GM19463 (cell line): ENCODE results near the gene MIEF1.

Source experiments
- ATAC-seq: cut with Tn5 transposase; IDR thresholded peaks from one replicate; pipeline ENCODE4 v1.9.1; 2021; ENCODE audit warnings: mild to moderate bottlenecking, moderate library complexity; ENCODE audit not compliant: unreplicated experiment

MIEF1 gene

GRCh38 chr22:39470451-39471291, 31.4 kb upstream of the MIEF1 start:
- ATAC-seq, result no peak

- peak; percentile 75 for ATAC-seq
Measured at GRCh38 chr22:39471381-39472141, 30.5 kb upstream of the MIEF1 start.

- ATAC-seq, result no peak
Measured at GRCh38 chr22:39472570-39473556, 29.2 kb upstream of the MIEF1 start.

DNA sequence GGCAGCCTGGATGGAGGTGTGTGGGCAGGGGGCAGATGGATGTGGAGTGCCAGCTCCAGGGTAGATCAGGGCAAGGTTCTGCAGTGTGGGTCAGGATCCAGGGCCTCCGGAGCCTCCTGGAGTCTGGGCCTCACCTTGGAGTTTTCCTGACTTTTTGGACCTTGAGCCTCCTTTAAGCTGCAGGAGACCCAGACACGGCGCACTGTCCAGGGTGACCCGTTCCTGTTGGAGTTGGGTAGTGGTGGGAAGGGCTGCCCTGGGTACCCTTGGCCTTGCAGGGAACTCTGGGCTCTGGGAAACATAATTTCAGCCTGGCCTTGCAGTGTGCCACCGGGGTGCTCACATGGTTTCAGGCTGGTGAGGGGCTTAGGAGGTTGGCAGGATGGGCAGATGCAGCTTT, 28.2 kb upstream of the MIEF1 start:
- ATAC-seq, result no peak

DNA sequence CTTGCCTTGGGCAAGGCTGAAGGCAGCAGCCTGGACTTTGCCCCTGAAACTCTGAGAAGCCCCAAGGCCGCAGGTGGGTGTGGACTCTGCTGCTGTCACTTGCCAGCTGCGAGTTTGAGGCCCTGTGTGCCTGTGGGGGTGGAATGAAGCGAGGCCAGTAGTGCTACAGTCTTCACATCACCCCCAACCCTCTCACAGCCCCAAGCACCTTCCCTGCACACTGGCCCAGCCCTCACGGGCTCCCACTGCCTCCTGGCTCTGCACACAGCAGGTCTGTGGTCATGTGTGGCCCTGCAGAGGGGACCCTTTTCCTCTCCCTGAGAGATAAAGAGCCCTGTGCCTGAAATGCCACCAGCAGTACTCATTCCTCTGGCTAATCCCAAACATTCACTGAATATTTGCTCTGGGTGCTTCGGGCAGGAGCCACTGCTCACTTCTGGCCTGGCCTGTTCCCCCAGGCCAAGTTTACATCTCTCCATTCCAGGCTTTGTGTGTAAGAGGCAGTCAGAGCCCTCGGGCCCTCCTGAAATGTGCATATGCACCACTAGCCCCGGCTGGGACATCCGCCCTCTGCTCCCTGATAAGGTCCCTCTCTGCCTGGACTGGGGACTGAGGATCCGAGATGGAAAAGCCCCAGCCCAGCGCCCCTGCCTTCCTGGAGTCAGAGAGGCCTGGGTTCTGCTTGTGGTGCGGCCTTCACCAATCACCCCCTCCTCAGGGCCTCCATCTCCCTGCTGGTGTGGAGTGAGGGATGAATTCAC, 27.6 kb upstream of the MIEF1 start:
- no peak for ATAC-seq

DNA sequence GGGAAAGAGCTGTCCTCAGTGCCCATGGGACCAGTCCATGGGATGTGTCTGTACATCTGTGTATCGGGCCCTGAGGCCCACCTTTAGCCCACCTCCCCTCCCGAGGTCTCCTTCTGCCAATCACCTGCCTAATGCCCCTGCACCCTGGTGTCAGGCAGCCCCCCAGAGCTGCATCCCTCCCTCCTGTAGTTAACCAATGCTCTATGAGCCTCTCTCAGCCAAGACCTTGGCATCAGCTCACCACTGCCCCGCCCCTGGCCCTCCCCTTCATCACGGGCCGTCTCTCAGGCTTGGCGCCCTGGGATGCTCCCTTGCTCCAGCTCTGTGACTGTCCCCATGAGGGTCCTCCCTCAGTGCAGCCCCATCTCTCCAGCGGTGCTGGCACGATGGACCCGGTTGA, 26.8 kb upstream of the MIEF1 start:
- no peak for ATAC-seq

DNA sequence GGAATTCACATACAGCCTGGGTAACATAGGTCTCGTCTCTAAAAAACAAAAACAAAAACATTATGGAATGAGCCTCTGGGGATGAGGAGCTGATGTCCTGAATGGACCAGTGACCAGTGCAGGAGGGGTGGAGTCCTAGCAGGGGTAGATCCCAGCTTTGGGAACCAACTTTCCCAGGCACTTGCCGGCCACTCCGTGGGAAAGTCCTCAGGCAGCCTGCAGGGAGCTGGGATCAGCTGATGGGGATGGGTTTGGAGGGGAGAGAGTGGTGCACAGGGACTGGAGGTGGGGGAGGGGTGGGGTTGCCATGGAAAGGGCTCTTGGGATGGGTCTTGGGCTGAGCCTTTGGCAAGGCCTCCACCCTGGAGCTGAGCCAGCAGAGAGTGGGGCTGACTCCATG, 26.2 kb upstream of the MIEF1 start:
- no peak for ATAC-seq

GRCh38 chr22:39476664-39477063, 25.4 kb upstream of the MIEF1 start:
- no peak for ATAC-seq

GRCh38 chr22:39477542-39477941, 24.5 kb upstream of the MIEF1 start:
- ATAC-seq, result no peak

- no peak for ATAC-seq
Measured at GRCh38 chr22:39478441-39478850, 23.6 kb upstream of the MIEF1 start.

- ATAC-seq, result no peak
Measured at GRCh38 chr22:39479254-39479653, 22.8 kb upstream of the MIEF1 start.

- no peak for ATAC-seq
Measured at GRCh38 chr22:39480557-39480956, 21.5 kb upstream of the MIEF1 start.

- ATAC-seq, result no peak
Measured at GRCh38 chr22:39481054-39481453, 21.0 kb upstream of the MIEF1 start.

- ATAC-seq, result no peak
Measured at GRCh38 chr22:39481595-39481994, 20.5 kb upstream of the MIEF1 start.

- ATAC-seq, result no peak
Measured at GRCh38 chr22:39482768-39483167, 19.3 kb upstream of the MIEF1 start.

DNA sequence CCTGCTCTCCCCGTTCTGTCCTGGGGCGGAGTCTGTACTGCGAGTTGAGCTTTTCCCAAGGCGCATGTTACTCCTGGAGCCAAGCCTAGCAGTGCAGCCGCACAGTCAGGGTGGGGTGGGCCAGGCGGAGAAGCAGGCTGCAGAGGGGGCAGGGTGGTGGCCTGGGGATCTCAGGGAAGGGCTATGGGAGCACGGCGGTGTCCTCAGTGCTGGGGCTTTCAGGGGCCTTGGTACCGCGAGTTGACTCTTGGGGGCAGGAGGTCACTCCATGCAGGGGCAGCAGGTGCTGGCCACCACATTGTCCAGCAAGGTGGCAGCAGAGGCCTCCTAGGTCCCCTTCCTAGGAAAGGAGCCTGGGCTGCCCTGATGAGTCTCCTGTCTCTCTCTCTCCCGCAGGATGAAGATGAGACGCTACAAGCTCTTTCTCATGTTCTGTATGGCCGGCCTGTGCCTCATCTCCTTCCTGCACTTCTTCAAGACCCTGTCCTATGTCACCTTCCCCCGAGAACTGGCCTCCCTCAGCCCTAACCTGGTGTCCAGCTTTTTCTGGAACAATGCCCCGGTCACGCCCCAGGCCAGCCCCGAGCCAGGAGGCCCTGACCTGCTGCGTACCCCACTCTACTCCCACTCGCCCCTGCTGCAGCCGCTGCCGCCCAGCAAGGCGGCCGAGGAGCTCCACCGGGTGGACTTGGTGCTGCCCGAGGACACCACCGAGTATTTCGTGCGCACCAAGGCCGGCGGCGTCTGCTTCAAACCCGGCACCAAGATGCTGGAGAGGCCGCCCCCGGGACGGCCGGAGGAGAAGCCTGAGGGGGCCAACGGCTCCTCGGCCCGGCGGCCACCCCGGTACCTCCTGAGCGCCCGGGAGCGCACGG, 14.9 kb upstream of the MIEF1 start:
- ATAC-seq, result no peak

DNA sequence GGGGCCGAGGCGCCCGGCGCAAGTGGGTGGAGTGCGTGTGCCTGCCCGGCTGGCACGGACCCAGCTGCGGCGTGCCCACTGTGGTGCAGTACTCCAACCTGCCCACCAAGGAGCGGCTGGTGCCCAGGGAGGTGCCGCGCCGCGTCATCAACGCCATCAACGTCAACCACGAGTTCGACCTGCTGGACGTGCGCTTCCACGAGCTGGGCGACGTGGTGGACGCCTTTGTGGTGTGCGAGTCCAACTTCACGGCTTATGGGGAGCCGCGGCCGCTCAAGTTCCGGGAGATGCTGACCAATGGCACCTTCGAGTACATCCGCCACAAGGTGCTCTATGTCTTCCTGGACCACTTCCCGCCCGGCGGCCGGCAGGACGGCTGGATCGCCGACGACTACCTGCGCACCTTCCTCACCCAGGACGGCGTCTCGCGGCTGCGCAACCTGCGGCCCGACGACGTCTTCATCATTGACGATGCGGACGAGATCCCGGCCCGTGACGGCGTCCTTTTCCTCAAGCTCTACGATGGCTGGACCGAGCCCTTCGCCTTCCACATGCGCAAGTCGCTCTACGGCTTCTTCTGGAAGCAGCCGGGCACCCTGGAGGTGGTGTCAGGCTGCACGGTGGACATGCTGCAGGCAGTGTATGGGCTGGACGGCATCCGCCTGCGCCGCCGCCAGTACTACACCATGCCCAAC, 14.1 kb upstream of the MIEF1 start:
- ATAC-seq, result no peak

- no peak for ATAC-seq
Measured at GRCh38 chr22:39488563-39489083, 13.5 kb upstream of the MIEF1 start.
